ENCODE results near the gene PCNX1.
"Not testable (repeated sequence)": the region's sequence is repeated elsewhere in the genome, so short reads cannot be mapped to it uniquely, and the experiment has no call there.

PCNX1 gene

DNA sequence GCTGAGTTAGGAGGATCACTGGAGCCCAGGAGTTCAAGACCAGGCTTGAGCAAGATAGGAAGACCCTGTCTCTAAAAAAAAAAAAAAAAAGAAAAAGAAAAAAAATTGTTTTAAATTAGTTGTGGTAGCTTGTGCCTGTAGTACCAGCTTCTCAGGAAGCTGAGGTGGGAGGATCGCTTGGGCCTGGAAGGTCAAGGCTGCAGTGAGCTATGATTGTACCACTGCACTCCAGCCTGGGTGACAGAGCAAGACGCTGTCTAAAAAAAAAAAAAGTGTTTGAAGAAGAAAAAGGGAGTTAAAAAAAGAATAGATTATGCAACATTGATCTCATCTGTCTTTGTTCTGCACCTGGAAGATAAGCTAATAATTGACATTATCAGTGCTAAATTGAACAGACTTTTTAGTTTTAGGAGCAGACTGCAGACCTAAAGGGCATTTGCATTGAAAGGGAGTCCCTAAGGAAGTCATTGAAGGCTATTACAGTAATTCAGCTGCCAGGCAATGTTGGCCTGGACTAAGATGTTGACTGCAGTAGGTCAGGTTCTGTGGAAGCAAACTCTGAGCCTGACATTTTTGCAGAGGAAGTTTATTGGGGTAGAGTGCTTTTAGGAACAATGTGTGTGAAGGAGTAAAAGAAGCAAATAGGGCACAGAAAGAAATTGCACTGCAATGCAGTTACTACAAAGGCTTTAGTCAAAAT is 215.8 kb downstream of the PCNX1 start:
- no peak for DNase-seq (ENCODE audit: low read depth, low spot score)

DNA sequence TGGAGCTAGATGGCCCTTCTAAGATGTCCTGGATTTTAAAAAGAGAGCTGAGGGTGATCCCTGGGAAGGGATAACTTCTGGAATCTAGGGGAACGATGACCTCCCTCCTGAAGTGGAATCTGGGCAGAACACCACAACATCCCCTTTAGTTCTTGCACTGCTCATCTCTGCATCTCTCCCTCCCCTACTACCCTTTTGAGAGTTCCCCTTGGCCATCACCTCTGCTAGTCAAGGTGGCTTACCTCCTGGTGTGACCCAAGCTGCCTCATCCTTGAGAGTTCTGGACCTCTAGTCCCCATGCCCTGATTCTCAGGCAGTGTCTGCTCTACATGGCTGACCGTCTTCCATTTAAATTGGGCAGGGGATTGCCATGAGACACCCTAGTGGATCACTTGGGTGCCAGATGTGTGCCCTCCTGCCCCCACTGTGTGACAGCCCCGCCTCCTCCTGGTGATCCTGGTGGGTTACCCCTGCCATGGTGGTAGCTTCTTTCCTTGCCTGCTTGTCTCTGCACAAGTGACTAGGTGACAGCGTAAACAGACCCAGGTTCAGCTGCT is 216.4 kb downstream of the PCNX1 start:
- DNase-seq (ENCODE audit: low read depth, low spot score): no peak

DNA sequence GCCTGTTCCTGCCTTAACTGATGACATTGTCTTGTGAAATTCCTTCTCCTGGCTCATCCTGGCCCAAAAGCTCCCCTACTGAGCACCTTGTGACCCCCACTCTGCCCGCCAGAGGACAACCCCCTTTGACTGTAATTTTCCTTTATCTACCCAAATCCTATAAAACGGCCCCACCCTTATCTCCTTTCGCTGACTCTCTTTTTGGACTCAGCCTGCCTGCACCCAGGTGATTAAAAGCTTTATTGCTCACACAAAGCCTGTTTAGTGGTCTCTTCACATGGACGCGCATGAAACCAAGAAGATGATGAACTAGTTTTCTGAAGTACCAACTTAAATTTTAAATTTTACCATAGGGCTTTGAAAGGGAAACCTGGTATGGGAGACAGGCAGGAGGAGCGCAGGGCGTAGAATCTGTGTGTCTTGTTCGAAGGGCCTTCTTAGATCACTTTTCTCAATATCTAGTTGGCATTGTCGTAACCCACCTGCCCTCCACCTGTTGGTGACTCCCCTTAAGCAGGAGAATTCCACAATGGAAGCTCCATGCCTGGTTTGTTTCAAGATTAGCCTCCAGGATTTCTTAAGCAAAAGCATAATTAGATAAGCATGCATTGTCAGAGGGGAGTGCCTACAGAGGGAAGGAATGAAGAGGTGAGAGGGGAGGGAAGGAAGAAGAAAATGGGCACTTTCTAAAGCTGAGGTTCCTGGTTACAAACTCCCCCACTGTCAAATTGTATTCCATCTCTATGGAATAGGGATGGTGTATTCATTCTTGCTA is 222.6 kb downstream of the PCNX1 start:
- not testable (repeated sequence) for DNase-seq (ENCODE audit: low read depth, low spot score)

DNA sequence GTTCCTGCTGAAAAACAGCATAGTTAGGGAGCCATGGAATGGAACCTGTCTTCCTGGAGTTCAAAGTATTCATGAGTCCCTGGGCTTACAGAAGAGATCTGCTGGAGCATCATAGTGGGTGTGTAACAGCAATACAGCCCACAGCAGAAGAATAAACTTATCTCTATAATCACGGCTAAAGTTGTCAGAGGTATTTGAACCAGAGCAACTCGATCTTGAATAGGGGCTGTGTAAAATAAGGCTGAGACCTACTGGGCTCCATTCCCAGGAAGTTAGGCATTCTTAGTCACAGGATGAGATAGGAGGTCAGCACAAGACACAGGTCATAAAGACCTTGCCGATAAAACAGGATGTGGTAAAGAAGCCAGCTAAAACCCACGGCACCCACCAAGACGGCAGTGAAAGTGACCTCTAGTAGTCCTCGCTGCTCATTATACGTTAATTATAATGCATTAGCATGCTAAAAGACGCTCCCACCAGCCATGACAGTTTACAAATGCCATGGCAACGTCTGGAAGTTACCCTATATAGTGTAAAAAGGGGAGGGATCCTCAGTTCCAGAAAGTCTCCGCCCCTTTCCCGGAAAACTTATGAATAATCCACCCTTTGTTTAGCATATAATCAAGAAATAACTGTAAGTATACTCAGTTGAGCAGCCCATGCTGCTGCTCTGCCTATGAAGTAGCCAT is 223.4 kb downstream of the PCNX1 start:
- DNase-seq (ENCODE audit: low read depth, low spot score): peak; percentile 30

DNA sequence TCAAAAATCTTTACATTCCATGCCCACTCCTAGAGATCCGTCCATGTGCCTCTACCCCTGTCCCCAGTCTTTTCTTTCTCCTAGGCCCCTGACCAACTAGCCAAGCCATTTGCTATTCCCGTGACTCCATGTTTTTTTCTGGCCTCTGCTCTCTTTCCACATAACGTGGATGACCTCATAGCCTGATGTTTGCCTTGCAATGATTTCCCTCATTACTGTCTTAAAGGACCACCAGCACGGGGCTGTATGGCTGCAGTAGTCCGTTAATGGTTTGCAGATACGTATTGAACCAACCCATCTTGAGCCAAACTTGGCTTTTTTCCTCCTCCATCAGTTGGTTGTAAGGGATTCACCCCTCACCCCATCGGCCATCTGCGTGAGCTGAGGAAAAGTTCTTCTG is 226.0 kb downstream of the PCNX1 start:
- DNase-seq (ENCODE audit: low read depth, low spot score): no peak

DNA sequence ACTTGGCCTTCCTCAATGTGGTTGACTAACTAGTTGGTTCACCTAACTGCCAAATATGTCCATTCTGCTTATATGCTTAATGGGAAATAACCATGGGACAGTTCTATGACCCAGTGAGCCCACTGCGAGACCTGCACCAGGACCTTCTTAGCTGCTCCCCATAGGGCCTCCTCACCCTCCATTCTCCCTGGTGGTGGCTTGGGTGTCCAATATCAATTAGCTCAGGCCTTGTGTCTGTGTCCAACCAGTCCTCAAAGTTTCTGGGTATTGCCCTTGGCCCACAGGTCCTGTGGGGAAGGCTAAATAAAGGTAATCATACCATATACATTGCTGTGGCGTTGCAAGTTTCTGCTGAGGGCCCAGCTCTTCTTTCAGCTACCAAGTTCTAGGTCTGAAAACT is 228.2 kb downstream of the PCNX1 start:
- no peak for DNase-seq (ENCODE audit: low read depth, low spot score)

DNA sequence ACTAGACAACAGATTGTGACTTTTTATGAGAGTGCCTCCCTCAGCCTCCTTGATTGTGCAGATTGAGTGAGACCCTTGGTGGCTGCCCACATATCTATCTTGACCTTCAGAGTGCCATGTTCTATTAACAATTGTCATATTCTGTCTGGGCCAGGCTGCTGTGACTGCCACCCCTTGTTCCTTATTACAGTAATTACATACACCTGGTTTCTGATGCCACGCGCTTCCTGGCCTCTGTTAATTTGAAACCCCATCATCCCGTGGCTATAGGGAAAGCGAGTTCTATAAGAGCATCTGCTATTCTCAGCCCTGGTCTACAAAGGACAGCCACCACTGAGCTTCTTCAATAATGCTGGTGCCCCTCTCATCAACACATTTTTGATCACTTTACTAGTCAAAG is 228.7 kb downstream of the PCNX1 start:
- DNase-seq (ENCODE audit: low read depth, low spot score): no peak

DNA sequence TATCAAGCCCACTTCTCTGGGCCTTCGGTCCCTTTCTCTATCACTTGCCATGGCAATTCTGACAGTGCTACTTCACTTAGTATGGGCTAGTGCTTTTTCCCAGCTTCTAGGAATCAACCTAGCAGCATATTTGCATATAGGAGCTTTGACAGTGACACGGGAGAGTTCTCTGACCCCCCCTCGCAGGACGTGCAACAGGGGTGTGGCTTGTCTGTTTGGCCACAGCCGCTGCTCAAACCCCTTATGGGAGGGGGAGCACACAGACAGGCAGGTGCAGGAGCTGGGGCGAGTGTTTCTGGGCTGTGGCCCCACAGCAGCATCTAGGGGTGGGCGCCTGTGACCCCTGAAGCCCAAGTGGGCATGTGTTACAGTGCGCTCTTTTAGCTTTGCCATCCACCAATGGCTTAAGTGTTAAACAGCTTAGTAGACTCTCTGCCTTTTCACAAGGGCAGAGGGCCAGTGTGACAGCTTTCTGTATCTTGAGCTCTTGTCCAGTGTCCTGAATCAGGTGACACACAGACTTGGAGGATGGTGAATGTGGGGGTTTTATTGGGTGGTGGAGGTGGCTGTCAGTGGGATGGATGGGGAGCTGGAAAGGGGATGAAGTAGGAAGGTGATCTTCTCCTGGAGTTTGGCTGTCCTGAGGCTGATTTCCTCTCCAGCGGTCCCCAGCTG is 229.3 kb downstream of the PCNX1 start:
- DNase-seq (ENCODE audit: low read depth, low spot score): no peak

DNA sequence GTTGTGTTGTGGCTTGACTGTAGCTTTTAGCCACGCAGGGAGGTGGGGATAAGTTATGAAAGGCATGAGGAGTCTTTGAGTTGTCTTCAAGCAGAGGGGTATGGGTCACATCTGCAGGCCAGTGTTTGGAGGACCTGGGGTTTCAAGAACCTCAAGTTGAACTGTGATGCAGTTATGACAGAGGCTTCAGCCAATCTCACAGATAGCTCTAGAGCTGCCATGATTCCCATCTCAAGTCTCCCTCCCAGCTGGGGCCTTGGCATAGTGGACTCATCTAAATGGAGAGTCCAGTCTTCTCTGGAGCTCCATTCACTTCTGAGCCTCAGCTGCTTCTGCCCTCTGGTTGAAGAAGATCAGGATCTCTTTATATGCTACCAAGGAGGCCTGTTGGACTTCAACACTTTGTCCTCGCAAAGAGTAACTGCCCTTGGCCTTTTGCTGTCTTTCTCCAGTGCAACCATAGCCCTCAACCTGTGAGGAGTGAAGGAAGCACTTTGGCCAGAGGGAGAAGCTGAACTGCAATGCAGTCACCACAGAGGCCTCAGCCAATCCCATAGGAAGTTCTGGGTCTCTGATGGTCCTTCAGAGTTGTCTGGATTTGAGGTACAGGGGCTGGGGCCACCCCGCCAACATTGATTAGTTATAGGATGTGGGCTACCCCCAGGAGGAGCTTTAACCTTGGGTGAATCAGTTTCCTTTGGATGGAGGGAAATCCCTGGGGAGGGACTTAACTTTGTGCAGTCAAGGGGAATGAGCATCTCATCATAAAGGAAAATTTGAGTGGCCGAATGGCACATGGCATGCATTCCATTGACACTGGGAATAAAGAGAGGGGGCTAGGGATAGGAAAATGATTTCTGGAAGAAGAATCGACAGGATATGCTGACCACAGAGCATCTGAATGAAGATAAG is 230.5 kb downstream of the PCNX1 start:
- DNase-seq (ENCODE audit: low read depth, low spot score): no peak

DNA sequence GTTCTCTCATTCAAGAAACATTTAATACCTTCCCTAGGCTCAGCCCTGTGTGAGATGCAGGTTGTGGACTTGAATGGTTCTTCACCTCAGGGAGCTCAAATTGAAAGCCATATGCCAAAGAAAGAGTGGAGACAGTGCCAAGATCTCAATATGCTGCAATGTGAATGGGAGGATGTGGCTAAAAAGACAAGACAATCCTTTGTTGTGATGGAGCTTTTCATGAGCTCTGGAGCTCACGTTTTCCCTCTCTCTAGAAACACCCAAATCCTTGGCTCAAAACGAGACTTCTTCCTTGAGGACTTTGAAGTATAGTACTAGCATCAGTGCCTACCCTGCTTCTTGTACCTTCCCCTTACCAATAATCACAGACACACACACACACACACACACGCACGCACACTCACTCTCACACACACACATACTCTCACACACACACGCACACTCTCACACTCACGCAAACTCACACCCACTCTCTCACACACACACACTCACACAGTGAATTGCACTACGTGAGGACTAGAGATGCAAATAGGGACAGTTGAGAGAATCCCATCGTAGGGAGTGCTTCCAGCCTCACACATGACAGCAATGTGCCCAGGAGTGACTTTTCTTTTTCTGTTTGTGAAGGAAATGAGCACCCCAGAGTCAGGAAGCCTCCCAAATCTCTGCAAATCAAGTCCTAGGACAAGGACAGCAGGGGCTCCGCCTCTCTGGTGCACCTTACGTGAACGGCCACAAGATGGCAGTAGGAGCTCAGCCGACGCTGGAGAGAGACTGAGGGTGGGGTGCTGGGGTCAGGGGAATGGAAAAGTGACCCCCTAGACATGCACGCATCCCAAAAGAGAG is 231.4 kb downstream of the PCNX1 start:
- DNase-seq (ENCODE audit: low read depth, low spot score): peak; percentile 69

DNA sequence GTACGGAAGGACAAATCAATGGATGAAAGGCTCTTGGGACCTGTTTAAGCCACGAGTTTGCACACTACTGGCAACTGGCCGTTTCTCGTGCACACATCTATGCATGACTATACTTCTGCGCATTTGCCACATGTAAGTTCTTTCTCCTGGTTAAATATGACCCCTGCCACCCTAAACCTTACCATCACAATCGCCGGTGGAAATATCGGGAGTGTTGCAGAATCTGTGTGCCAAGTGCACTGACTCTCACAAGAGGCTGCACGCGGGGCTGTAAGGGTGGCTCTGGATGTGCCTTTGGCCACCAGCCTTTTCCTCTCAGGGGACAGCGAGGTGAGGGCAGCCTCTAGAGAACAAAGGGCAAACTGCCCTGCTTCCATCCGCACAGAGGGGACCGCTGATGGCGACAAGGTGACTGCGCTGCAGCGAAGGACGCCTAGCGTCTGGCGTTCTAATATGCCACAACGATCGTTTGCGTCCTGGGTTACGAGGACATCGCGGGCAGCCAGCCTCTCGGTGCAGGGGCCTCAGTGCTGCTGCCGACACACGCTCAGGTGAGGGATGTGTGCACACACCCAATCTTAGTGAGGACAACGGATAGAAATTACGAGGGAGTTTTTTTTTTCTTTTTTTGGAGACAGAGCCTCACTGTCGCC is 232.2 kb downstream of the PCNX1 start:
- no peak for DNase-seq (ENCODE audit: low read depth, low spot score)

DNA sequence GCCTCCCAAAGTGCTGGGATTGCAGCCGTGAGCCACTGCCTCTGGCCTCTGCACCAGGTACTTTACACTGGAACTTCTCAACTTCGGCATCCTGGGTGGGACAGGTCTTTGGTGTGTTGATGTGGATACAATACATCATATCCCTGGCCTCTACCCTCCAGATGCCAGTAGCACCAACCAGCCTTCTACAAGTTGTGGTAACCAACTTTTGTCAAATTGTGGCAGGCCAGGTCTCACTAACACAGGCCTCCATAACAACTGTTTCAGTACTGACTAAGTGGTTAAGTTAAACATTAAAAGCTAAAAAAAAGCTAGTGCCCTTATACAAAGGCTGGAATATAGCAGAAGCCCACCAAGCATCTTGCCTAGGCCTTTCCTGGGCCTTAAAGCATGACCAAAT is 232.9 kb downstream of the PCNX1 start:
- no peak for DNase-seq (ENCODE audit: low read depth, low spot score)

DNA sequence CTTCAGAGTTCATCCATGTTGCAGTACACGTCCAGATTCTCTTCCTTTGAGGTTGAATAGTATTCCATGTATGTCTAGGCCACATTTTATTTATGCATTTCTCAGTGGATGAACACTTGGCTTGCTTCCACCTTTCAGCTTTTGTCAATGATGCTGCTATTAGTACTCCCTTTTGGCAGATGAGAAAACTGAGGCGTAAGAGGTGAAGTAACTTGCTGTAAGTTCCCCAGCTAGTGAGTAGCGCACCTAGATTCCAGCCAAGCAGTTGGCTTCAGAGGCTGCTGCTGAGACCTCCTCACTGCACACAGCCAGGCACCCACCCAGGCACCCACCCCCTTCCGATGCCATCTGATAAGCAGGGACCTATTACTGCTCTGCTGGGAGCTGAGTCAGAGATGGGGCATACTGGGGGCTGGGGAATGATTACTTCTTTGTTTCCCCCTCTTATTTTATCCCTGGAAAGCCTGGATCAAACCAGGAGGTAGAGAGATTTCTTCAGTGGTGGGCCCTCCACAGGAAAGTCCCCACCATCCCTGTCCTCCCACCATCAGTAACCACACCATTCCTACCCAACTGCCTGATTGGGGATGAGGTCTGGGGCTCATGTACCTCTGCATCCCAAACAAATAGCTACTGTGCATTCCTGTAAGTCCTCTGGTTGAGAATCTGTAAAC is 234.6 kb downstream of the PCNX1 start:
- DNase-seq (ENCODE audit: low read depth, low spot score): no peak

DNA sequence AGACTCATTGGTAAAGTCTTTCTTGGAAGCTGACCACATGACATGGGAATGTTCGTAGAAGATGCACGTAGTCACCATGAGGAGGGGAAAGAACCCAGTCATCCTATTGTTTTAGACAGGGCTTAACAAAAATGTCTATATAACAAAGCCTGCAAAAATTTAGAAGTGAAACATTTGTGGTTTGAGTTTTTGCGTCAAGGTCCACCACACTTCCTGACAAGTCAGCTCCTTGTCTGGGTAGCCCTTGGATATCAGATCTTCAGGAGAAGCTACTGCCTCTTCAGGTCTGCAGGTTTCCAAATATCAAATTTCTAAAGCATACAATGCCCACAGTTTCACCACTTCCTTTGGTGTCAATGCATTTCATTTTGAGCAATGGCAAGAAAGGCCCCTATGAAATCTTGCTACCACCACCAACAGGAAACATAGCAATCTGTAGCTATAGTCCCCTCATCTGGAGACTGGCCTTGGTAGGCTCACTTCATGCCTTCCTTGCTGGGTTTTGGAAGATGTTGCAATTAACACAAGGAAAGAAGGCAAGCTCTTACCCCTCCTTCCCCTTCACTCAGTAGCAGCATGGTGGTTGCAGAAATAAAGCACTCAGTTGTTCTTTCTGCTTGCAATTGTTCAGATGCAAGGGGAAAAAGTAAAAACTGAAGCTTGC is 235.2 kb downstream of the PCNX1 start:
- DNase-seq (ENCODE audit: low read depth, low spot score): no peak

DNA sequence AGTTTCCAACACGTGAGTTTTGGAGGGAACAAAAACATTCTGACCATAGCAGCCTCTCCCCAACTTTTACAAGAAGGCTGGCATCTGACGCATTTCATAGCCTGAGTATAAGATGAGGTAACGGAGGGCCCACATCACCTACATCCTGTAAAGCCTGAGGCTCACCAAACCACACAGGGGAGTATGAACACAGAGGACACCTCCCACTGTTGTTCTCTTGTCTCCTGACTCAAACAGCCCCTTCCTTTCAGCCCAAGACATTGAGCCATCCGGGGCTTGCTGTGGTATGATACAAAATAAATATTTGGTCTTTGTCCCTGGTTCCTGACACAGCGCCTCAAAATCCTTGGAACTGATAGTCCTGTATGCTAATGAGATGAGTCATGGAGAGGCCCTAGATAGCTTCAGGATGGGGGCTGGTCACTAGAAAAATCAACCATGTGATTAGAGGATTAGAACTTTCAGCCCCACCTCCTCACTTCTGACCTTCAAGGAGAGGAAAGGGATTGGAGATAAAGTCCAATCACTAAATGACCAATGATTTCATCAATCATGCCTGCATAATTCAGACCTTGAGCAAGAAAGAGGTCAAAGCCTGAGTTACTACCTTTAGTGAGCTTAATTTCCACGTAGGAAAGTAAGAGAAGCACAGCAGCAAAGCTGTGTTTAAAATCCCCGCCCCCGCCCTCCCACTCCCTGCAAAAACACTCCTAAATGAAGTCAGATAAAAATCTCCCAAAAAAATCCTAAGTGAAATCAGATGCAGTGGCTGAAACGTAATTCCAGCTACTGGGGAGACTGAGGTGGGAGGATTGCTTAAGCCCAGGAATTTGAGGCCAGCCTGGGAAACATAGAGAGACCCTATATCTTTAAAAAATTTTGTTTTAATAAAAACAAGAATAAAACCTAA is 236.4 kb downstream of the PCNX1 start:
- peak; percentile 28 for DNase-seq (ENCODE audit: low read depth, low spot score)

DNA sequence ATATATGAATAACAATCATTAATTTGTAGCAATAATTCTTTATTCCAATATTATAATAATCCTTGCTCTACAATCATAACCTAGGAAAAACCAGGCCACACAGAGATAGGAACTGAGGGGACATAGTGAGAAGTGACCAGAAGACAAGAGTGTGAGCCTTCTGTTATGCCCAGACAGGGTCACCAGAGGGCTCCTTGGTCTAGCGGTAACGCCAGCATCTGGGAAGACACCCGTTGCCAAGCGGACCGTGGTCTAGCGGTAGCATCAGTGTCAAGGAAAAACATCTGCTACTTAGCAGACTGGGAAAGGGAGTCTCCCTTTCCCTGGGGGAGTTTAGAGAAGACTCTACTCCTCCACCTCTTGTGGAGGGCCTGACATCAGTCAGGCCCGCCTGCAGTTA is 240.1 kb downstream of the PCNX1 start:
- DNase-seq (ENCODE audit: low read depth, low spot score): not testable (repeated sequence)

DNA sequence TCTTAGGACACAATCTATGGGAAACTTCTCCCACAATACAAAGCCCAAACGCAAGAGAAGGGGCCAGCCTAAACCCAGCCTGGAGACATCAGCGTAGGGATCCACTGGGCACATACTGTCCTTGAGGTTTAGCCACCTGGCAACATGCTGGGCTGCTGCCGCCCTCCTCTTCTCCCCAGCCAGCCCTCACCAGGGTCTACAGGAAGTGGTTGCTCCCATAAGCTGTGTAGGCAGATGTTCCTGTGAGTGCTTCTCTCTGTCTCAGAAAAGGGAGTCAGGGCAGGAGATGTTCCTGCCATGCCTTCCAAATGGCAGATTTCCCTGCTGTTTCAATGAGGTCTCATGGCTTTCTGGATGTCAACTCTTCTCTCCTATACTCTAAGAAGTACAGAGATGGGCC is 241.4 kb downstream of the PCNX1 start:
- no peak for DNase-seq (ENCODE audit: low read depth, low spot score)
